Fibroblast of mammary gland (primary cell): Measurements from ENCODE around the gene VRK3.

Experiments
- DNase-seq: peaks from one replicate; pipeline ENCODE4 v3.0.0-alpha.2; 2010; ENCODE audit warnings: low read depth
- H3K4me3 ChIP-seq: 2 replicates; pipeline ENCODE4 v1.5.1; 2011; ENCODE audit warnings: low read depth, mild to moderate bottlenecking, low read length, moderate library complexity; ENCODE audit not compliant: control insufficient read depth
- CTCF ChIP-seq: conservative IDR thresholded peaks from 2 replicates; pipeline ENCODE4 v1.5.1; 2011; ENCODE audit warnings: low read depth, low read length, inconsistent platforms; ENCODE audit not compliant: control insufficient read depth, insufficient read depth

Gene VRK3

DNA sequence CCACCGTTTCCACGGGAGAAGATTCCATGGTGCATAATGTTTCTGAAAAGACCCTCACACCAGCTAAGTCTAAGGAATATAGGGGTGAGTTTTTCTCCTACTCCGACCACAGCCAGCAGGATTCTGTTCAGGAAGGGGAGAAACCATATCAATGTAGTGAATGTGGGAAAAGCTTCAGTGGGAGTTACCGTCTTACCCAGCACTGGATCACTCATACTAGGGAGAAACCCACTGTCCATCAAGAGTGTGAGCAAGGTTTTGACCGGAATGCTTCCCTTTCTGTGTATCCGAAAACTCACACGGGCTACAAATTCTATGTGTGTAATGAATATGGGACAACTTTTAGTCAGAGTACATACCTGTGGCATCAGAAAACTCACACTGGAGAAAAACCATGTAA lies 19.8 kb upstream of the VRK3 start:
- DNase-seq, result no peak
- no peak for TF ChIP-seq CTCF
- H3K4me3 ChIP-seq, result no peak overlapping the region

- no peak for TF ChIP-seq CTCF
- DNase-seq, result no peak
- no peak overlapping the region for H3K4me3 ChIP-seq
Observed at GRCh38 chr19:50043967-50044366, 18.8 kb upstream of the VRK3 start.

DNA sequence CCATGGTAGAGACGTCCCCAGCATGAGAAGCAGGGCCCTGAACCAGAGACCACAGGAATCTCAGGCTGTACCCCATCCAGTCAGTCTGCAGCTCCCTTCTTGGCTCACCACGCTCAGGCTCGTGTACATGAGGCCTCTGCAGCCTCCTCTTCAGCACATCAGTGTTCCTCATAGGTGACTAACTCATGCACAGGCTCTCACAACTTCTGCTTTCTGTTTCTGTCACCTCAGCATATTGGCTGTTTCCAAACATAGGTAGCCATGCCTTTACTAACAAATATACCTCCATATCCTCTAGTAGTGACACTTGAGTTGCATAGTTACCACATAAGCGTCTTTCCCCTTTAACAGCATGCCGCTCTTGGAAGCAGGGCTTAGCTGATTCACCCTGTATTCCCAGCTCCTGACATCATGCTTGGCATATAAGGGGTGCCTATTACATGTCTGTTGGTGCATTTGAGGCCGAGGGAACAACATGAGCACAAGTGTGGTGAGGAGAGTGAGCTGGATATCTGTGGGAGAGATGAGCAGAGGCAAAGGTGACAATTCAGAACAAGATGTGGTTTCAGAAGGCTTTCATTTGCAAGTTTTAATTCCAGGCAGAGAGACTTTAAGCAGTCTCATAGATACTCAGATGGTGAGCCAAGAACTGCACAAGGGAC lies 17.3 kb upstream of the VRK3 start:
- DNase-seq, result no peak
- TF ChIP-seq CTCF, result no peak
- H3K4me3 ChIP-seq, result no peak overlapping the region

DNA sequence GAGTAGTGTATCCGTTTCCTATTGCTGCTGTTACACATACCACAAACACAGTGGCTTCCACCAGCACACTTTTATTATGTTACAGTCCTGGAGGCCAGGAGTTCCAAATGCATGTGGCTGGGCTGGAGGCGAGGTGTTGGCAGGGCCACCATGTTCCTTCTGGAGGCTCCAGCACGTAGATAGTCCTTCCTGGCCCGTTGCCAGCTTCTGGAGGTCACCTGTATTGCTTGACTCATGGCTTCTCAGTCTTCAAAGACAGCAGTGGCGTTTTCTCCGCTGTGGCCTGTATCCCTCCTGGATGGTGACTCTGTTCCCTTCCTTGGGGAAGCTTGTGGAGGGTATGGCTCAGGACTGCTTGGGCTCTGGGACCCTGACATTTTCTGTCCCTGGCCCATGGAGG lies 15.8 kb upstream of the VRK3 start:
- no peak for TF ChIP-seq CTCF
- DNase-seq, result no peak
- H3K4me3 ChIP-seq, result no peak overlapping the region

DNA sequence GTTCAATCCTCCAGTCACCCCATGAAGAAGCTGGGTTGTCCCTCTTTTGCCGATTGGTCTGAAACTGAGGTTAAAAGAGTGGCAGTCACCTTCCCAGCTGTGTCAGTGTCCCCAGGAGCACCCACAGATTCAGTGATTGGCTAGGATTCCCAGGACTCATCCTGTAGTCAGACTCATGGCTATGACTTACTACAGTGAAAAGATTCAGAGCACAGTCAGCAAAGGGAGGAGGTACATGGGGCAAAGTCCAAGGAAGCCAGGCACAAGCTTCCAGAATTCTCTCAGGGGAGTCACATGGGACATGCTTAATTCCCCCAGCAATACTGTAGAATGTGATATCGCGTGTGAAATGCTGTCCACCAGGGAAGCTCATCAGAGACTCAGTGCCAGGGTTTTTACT lies 14.8 kb upstream of the VRK3 start:
- TF ChIP-seq CTCF, result no peak
- no peak overlapping the region for H3K4me3 ChIP-seq
- DNase-seq, result no peak

DNA sequence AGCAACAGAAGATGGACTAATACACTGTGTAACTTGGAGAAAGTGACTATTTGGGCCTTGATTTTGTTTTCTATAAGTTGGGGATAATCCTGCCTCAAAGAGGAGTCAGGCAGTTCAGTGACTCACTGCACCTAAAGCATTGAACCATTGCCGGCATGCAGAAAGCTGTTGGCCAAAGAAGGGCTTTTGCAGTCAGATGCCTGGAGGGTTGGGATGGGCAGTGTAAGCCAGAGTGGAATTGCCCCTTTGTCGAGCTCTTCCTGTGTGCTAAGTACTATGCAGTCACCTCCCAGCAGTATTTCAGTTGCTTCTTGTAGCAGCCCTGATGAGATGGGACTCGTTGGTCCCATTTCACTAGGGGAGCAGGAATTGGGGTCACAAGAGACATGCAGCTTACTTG lies 11.7 kb upstream of the VRK3 start:
- TF ChIP-seq CTCF, result no peak
- no peak overlapping the region for H3K4me3 ChIP-seq

GRCh38 chr19:50030937-50031336 lies 5.8 kb upstream of the VRK3 start:
- DNase-seq, result no peak
- TF ChIP-seq CTCF, result no peak
- H3K4me3 ChIP-seq, result no peak overlapping the region

More for the DNA sequence above, 11.7 kb upstream of the VRK3 start:
- no peak for DNase-seq
